AG04449 (cell line): ENCODE results near the gene SURF2.

Experiments
- CTCF ChIA-PET: fragments of 350-600 bp; formaldehyde crosslinking; extraction: SDS; loops from one replicate; lab custom pipeline; 2021; ENCODE audit warnings: antibody characterized with exemption; lab: Yijun Ruan, JAX
- POLR2A ChIA-PET: fragments of 400-600, 350-600 bp; formaldehyde crosslinking; extraction: SDS; loops from one replicate; lab custom pipeline; 2020; ENCODE audit warnings: antibody characterized with exemption, inconsistent platforms; lab: Yijun Ruan, JAX
- DNase-seq: peaks from one replicate; pipeline ENCODE4 v3.0.0-alpha.2; 2010; ENCODE audit warnings: low read depth, low spot score
- H3K4me3 ChIP-seq: 2 replicates; pipeline ENCODE4 v1.5.1; 2011; ENCODE audit warnings: low read depth, mild to moderate bottlenecking, control low read depth, low read length
- CTCF ChIP-seq: IDR thresholded peaks from one replicate; pipeline ENCODE4 v1.5.1; 2011; ENCODE audit warnings: mild to moderate bottlenecking, moderate library complexity, low read length, control low read depth, inconsistent platforms; ENCODE audit not compliant: insufficient read depth; ENCODE audit errors: missing control alignments

Gene SURF2

DNA sequence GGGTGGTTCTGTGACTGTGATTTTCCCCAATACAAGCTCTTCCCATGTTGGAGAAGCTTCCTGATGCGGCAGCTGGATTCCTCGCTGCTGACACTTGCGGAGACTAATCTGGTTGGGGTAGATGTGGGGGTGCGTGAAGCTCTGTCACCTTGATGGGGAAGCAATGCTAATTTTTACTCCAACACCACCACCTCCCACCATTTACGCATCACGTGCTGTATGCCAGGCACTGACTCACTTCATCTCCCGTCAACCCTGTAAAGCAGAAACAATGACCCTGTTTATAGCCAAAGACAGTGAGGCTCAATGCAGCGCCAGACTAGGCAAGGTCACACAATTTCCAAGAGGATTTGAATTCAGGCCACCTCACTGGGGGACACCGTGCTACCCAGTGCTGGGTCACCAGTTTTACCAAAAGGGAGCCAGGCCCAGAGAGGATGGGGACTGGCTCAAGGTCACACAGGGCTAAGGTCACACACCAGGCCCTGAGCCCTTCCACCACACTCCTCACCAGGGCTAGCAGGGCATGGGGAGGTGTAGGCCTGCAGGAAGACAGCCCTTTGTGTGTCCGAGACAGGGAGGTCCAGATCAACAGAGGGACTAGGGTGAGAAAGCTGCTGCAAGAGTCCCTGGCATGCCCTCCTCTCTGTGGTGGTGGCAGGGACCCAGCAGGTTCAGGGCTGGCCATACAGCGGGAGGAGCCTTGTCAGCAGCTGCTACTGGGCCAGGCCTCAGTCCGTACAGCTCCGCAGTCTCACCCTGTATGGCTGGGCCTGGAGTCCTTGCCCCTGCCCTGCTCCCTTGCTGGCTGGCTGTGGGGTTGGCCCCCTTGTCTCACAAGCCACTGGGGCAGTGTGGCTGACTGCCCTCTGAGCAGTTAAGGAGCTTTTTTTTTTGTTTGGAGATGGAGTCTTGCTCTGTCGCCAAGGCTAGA, 23.1 kb downstream of the SURF2 start:
- no peak for DNase-seq

DNA sequence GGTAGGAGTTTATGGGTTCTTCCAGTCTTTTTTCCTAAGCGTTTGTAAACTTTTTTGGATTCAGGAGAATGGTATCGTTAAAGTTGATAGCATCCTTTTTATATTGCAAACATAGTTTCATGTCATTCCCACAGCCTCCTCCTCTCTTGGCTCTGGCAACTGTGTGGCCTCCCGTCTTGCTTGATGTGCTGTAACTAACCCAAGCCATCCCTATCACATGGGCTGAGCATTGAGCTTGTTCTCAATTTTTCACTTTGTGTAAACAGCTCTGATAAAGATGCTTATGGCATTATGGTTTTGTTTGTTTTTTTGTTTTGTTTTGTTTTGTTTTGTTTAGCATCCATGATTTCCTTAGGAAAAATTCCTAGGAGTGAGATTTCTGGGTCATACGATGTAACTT, 24.4 kb downstream of the SURF2 start:
- no peak for TF ChIP-seq CTCF
- no peak overlapping the region for H3K4me3 ChIP-seq
- POLR2A ChIA-PET: no interaction called here
- CTCF ChIA-PET: interaction anchor here (1.4 kb wide), 1 partner anchor 25 kb away, joined by 6 read pairs; no protein-coding TSS in a partner anchor
- DNase-seq: no peak

More for the DNA sequence above, 23.1 kb downstream of the SURF2 start:
- TF ChIP-seq CTCF: no peak
- CTCF ChIA-PET: interaction anchor here (0.8 to 2.3 kb wide), 4 partner anchors 18 to 37 kb away, joined by 3 to 6 read pairs (median 4); no protein-coding TSS in a partner anchor
- POLR2A ChIA-PET: no interaction called here
- H3K4me3 ChIP-seq: no peak overlapping the region

DNA sequence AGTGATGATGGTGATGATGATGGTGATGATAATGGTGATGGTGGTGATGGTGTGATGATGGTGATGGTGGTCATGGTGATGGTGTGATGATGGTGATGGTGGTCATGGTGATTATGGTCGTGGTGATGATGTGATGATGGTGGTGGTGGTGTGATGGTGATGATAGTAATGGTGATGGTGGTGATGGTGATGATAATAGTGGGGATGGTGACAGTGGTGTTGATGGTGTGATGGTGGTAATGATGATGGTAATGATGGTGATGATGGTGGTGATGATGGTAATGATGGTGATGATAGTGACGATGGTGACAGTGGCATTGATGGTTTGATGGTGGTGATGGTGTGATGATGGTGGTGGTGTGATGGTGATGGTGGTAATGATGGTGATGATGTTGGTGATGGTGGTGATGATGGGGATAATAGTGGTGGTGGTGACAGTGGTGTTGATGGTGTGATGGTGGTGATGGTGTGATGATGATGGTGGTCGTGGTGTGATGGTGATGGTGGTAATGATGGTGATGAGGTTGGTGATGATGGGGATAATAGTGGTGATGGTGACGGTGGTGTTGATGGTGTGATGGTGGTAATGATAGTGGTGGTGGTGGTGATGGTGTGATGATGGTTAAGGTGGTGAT, 26.3 kb downstream of the SURF2 start:
- TF ChIP-seq CTCF: no peak
- POLR2A ChIA-PET: no interaction called here

DNA sequence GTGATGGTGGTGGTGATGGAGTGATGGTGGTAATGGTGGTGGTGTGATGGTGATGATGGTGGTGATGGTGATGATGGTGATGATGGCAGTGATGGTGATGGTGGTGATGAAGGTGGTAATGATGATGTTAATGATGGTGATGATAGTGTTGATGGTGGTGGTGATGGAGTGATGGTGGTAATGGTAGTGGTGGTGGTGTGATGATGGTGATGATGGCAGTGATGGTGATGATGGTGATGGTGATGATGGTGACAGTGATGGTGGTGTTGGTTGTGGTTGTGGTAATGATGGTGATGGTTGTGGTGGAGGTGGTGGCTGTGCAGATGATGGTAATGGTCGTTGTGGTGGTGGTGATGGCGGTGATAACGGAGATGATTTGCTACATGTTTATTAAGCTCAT, 27.1 kb downstream of the SURF2 start:
- no peak overlapping the region for H3K4me3 ChIP-seq
- POLR2A ChIA-PET: no interaction called here
- CTCF ChIA-PET: no interaction called here
- no peak for TF ChIP-seq CTCF
- no peak for DNase-seq

More for the DNA sequence above, 26.3 kb downstream of the SURF2 start:
- H3K4me3 ChIP-seq: no peak overlapping the region
- DNase-seq: no peak
- CTCF ChIA-PET: no interaction called here

DNA sequence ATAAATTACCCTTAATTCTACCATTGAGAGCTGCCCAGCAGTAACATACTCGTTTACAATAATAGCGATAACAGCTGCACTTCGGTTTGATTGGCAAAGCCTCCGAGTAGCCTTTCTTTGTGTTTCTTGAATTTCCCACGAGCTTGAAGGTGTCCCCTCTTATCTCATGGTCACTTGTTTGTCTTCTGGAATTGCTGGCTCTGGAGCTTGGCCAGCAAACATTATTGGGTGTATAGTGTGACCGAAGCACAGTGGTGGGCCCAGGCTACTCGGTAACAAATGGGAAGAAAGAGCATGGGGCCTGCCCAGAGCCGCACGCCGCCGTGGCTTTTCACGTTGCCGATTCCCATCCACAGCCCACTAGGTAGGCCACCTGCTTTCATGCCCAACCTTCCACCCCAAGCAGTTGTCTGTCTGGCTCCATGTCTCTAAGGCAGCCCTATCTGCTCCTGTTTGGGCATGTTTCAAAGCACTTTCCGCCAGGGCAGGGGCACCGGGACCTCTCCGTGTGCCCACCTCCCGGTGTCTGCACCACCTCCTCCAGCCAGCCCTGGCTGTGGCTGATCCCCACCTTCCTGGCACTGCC, 28.5 kb downstream of the SURF2 start:
- no peak for DNase-seq
- ChIA-PET POLR2A (no interaction called here), CTCF (interaction anchor here (1.2 to 1.4 kb wide), 2 partner anchors 25 to 198 kb away, joined by 3 to 4 read pairs; no protein-coding TSS in a partner anchor)
- TF ChIP-seq CTCF: no peak
- H3K4me3 ChIP-seq: no peak overlapping the region
